Pulmonary artery endothelial cell (primary cell): ENCODE measurements around the gene KCNA2. TPM values are rescaled to one million over a fixed set of nuclear protein-coding genes. Genes with fewer than 3 reads are reported as not detected.

Experiments used
- DNase-seq: peaks from one replicate; pipeline ENCODE4 v3.0.0-alpha.2; 2011; ENCODE audit warnings: low read depth, low spot score
- total RNA-seq: library from RNA; depleted of rRNA; stranded (reverse); fragments of >200 nt; gene quantifications from 2 replicates; pipeline ENCODE4 v1.2.3, GENCODE V29; 2014

The KCNA2 gene
- total RNA-seq, 1 donor from 2014 or later: not detected

DNA sequence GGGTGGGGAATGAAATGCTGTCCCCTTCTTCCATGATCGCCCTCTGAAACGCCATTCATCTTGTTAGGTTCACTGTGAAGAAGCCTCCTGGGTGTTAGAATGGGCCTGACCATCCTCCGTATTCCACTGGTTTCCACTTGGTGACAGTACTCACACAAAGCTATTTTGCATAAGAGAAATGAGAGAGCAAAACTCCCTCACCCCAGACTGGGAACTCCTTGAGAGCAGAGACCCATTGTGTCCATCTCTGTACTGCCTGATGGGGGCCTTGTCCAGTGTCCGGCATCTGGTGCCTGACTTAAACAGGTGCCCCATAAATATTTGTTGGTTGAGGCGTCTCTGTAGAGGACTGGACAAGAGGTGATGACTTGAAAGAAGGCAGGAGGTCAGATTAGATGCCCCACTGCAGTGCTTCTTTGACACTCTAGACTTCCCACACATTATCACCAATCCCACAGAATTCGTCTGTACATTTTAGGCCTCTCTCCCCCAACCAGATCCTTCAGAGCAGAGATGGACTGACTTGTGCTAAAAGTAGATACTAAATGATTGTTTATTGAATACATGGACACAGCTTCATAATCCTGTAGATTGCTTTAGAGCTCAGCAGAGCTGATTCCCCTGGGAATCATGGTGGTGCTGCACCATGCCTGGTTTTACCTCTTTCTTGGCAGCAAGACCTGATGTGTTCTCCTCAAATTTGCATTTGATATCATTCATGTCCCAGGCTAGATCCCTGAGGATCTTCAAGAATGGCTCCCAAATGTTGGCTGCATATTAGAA lies 22.4 kb upstream of the KCNA2 start:
- no peak for DNase-seq

DNA sequence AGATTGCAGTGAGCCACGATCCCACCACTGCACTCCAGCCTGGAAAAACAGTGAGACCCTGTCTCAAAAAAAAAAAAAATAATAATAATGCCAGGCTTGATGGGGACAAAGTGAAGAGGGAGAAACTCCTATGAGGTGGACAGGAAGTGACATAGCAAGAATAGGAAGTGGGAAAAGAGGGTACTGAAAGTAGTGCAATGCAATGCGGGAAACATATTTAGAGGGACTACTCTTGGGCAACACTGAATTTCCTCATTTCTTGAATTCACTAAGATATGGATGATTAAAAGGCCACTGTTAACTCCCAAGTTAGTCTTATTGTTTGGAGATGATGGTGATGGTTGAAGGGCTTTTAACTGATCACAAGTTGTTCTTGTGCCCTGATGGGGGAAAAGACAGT lies 21.6 kb upstream of the KCNA2 start:
- no peak for DNase-seq

DNA sequence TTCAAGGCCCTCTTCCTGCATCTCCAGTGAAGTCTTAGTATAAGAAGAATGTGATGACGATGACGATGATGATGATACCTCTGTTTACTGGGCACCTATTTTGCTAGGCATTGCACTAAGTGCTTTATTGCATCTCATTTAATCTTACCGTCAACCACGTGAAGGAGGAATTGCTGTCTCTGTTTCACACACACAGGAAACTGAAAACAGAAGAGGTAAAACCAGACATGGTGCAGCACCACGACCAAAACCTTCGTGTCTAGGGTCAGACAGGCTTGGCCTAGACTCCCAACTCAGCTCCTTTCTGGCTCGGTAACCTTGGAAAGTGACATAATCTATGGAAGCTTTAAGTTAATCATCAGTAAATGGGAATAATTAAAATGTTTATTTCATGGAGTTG lies 20.7 kb upstream of the KCNA2 start:
- no peak for DNase-seq

DNA sequence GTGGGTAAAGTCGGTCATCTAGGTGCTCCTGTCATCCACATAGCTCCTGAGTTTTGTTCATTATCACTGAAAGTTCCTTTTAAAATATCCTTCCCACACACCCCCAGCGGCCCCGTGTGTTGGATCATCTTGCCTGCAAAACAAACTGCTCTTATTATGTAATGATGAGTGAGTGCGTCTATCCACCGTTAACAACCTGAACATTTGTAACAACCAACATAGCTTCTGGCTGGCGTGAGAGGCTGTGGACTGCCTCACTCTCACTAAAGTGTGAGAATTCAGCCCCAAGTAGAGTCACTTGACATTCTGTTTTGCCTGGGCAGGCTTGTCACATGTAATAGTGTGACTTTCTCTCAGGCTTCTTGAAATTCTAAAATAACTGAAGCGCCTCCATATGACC lies 14.5 kb upstream of the KCNA2 start:
- DNase-seq: no peak

DNA sequence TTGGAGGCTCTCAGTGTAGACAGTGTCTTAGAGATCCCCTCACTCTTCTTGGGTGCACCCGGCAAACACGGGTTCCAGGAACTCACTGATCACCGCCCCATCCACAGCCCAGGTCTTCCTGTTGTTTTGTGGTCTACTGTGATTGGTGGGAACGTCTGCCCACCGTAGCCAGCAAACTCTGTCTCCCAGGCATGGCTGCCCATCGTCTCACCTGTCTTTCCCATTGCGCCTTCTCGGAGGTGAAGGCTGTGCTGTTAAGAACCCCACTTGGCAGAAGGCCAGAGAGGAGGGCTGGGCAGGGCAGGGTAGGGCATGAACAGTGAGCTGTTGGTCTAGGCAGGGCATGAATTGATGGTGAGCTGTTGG lies 14.1 kb upstream of the KCNA2 start:
- no peak for DNase-seq

DNA sequence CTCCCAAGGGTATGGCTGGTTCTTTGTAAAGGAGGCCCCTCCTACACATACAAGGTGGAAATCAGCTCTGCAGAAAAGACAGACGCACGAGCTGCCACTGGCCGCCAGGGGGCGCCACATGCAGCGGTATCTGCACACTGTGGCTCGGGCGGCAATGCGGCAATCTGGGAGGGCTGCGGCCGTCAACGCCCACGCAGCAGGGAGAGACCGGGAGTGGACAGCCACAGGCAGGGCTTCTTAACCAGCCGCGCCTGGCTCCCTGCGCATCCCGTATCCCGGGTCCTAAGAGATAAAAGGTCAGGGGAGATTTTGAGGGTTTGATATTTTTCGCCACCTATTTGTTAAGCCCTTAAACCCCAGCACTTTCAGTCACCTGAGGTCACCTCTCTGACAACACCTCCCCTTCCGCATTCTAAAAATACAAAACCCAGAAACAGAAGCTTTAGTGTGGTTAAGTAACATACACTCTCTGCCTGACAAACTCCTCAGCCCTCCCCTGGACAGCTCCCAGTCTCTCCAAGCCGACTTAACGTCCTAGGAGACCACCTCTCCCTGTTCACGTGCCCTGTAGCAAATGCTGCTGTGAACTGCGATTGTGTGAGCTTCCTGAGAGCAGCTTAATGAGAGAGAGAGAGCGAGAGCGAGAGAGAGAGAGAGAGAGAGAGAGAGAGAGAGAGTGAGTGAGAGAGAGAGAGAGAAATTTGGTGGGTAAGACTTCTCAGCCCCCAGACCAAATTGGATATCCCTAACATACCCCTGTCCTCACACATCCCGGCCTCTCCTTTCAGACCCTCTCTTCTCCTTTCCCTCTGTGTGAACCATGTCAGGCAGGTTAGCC lies 13.5 kb upstream of the KCNA2 start:
- DNase-seq: peak; percentile 33

DNA sequence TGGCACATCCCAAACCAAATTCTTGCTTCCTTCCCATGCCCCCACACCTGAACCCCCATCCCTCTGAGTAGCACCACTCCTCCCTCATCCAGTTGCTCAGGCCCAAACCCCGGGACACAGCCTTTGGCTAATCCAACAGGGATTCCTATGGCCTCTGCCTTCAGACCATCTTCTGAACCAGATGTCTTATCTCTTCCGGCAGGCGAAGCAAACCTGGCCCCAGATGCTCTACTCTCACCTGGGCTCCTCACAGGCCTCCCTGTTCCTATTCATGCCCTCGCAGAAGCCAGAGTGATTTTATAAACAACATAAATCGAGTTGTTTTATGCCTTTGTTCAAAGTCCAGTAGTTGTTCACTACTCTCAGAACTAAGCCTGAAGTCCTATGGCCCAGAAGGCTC lies 12.5 kb upstream of the KCNA2 start:
- DNase-seq: no peak

DNA sequence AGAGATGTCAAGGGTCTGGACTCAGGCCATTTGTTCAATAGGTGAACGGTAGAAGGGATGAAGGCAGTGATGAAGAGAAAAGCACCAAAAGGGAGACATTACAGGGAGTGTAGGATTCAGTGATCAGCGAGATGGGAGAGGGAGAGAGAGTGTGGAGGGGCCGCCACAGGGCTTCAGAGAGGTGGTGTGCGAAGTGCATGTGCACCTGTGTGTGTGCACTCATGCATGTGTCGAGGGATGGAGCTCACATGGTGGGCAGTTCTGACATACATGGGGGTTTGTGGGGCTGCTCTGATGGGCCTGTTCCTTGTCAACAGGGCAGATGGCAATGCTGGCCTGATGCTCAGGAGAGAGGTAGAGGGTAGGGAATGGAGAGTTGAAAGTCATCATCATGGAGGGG lies 11.4 kb upstream of the KCNA2 start:
- no peak for DNase-seq

DNA sequence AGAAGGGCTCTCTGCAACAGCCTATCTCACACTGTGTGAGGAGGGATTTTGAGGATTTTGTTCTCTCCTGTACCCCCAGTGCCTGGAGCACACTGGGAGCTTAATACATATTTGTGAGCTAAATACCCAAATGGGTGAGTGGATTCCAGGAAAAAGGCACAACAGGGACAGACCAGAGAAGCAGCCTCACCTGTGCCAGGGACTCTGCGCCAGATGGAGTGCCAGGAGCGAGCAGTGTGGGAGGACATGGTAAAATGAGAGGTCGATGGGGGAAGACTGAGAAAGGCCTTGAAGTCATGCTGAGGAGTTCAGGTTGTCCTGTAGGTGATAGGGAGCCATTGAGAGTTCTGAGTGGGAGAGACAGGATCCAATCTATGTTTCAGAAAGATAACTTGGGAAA lies 11.0 kb upstream of the KCNA2 start:
- DNase-seq: no peak

DNA sequence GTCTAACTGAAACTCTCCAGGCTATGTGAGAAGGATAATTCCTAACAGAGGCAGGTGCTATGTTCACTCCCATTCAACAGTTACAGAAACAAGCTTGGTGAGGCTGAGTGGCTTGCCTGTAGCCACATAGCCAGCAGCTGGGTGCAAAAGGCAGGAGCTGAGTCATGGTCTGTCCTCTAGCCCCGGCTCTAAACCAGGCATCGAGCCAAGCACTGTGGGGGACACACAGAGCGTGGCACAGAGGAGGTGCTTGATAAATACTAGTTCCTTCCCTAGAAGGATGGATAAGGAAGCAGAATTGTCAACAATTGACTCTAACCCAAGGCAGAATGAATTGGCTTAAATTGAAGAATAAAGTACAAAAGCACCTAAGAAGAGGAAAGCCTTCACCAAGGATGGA lies 10.4 kb upstream of the KCNA2 start:
- no peak for DNase-seq

DNA sequence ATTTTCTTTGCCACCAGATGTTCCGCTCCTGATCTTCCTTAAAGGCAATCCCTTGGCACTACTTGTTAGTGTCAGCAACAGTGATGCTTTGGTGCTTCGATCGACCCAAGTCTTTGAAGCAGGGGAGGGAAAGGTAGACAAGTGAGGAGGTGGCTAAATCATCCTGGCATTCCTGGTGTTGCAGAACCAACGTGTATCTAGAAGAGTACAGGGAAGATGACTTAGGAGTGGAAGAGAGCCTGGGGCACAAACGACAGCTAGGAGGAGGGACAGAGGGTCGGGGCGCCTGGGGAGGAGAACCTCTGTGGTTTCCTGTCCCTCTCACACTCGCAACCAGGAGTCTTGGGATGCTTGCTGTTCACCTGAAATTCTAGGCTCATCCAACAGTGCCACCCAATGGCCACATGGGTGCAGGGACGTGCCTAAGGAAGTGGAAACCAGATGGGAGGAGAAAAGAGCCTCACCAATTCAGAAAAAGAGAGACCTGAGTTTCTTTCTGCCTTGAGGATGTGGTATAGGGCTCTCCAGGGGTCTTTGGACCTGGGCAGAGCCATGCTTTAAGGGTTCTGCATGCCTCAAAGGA lies 9.5 kb upstream of the KCNA2 start:
- DNase-seq: peak; percentile 5

DNA sequence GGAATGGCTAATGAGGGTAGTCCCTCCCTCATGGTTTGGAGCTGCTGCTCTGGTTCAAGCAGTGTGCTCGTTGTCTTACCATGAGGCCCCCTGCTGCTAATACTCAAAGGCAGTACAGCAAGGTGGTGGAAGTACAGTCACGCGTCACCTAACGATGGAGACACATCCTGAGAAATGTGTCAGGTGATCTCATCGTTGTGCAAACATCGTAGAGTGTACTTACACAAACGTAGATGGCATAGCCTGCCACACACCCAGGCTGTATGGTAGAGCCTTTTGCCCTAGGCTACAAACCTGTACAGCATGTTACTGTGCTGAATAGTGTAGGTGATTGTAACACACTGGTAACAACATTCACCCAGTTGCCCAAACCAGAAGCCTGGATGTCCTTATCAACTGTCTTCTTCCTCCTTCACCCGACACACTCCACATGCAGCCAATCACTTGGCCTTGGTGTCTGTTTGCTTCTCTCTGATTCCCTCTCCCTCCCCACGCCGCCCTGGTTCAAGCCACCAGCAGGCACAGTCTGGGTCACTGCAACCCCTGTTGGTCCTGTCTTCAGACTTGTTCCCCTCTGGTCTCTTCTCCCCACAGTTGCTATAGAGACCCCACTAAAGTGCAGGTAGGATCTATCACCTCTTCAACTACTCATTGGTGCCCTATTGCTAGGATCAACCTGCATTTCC lies 6.0 kb upstream of the KCNA2 start:
- no peak for DNase-seq

DNA sequence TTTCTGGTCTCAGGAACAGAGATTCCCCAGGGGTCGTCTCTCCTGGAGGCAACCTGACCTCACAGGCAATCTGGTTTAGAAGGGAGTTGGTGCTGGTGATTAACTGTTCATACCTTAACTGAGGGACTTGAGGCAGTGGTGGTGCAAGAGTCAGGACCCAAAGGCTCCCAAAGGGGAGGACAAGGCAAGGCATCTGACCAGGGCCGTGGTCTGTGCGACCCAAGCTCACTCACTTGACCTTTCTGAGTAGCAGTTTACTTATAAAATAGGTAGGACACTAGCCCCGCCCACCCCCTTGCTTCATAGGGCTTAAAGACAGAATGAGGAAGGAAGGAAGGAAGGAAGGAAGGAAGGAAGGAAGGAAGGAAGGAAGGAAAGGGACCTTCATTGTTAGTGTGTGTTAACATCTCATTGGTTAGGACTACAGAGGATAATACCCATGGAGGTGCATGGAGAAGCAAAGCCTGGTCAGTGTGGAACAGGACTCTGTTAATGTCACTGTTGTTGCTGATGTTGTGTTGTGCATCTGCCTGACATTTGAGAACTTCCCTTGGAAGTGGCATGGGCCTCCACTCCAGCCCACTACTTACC lies 4.6 kb upstream of the KCNA2 start:
- DNase-seq: no peak

DNA sequence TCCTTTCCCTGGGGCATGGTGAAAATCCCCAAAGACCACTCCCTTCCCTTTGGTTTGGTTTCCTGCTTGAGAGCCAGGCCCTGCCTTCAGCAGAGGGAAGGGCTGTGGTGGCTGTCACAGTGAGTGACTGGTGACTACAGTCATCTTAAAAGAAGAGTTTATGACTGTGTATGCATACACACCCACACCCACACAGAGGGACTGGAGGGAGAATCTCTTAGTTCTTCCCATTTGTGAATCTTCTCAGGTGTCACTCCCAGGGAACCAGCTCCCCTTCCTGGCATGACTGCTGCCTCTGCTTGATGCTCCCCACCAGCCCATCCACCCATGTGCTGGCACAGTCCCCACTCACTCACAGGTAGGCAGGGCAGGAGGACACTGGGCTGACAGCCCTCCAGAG lies 3.9 kb upstream of the KCNA2 start:
- no peak for DNase-seq

DNA sequence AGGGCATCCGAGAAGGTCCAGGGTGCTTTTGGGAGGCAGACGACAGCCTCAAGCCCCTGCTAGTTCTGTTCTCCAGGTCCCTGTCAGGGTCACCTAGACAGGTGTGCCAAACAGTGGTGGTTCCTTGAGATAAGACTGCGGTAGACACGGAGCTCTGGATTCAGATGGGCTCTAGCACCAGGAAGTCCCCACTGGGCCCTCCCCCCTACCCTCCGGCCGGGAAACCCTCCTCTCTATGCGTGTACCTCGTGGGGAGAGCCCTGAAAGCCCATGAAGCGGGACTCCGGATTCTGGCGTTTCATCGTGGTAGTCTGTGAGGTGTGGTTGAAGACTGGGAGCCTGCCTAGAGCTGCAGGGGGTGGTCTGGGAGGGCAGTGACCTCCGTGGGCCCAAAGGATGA lies 2.1 kb upstream of the KCNA2 start:
- DNase-seq: no peak

DNA sequence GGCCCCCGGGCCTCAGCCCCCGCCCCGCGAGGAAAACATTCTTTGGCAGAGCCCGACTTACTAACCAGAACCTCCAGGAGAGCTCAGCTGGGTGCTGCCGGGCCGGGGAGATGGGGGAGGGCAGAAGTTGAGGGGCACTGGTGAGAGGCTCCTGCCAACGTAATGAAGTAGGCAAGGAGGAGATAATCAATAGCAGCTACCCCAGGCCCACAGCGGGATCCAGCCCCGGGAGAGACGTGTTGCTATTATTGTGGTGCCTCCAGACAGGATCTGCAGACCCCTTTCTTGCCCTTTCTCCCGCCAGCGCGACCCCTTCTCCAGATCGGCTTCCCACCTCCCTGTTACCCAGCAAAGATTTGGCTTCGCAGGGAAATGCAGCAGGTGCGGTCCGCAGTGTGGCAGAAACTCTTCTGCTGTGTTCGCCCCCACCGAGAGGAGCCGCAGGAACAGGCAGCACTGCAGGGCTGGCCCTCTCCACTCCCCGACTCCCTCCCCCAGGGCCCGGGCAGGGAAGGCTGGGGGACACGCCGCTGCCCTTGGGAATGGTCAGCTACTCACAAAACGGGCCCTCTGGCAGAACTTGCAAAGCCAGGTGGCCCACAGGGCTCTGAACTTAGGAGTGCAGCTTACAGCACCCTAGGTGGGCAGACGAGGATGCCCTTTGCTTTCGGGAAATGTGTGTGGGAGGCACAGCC lies 1.5 kb upstream of the KCNA2 start:
- DNase-seq: no peak

DNA sequence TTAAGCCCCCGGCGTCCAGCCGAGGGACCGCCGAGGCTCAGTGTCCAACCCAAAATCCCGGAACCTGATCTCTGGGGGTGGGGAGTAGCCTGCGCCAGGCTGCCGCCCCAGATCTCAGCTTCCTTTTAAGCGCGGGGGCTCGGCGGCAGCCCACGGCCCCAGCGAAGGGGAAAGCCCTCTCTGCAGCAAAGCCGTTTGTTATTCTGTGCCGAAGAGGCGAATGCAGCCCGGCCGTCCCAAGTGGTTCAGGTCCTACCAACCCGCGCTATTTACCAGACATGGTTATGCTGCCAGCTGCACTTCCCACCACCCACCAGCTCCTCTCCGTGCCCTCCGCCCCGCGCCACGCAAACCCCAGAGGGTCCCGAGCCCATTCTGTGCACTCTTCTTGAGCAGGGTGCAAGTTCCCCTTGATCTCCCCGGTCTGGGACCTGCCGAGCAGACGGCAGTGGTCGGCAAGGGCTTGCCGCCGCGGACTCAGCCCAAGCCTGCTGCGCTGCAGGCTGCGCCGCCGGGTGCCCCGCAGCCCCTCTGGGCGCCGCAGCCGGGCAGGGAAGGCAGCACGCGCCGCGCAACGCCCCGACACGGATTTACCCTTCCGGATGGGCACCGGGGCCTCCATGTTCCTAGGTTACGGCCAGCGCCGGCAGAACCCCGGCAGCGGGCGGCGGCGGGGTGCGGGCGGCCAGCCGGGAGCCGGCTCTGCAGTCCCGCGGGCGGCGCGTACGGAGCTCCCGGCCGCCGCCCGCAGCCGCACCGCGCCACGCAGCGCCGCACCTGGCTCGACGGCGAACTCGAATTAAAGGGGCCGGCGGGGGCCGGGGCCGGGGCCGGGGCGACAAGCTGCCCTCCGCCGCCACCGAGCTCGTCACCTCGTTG lies 738 bp upstream of the KCNA2 start:
- no peak for DNase-seq

DNA sequence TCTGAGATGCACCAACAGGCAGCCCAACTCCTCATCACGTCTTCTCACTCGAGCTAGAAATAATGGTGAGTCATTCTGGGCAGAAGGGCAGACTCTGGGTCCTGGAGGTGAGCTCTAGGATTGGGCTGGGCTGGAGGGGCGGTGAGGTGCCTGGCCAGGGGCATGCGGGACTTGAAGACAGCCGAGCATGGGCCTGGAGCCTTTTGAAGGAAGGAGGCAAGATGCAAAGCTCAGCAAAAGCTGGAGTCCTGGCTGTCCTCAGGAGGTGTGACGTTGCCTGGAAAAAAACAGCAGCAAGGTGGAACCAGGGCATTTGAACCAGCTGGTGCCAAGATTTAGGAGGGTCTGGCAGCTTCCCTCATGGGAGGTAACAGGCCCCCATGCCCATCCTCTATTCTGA lies 712 bp downstream of the KCNA2 start:
- no peak for DNase-seq

DNA sequence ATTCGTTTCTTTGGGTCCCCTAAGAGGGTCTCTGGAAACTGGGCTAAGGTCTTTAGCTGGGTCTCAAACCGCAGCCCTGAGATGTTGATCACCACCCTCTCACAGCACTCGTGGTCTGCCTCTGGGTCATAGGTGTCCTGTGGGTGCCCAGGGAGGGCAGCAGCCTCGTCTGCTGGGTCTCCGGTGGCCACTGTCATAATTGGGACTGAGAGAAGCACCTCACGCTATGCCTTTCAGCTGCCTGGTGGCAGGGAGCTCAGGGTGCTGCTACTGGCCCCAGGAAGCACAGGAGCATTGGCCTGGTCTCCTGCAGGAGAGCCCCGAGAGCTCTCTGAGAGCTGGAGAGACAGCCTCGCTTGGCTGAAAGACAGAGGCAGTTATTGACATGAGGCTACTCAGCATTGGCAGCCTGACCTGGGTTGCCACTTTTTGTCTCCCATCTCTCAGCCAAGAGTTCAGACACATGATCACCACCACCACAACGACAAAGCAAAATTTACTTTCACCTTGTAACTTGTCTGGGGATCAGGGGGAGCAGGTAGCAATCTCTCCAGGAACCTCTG lies 1.5 kb downstream of the KCNA2 start:
- no peak for DNase-seq

DNA sequence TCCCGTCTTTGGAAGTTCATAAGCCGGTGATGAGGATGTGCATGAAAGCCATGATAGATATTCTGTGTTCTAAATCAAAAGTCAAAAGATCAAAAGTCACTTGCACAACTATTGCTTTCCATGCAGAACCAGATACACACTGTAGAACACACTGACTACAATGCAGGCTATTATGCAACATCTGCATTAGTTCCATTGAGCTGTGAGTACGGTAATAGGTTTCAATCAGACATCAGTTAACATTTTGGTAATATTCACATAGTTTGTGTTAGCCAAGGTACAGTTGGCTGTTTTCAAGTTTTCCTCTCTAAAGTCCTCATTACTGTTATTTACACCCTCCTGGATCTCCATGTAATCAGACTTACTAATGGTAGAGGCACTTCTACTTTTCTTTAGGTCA lies 3.1 kb downstream of the KCNA2 start:
- no peak for DNase-seq
